ENCODE data around the gene GASK1B.

GRCh38 chr4:158163941-158164767, 8.7 kb downstream of the GASK1B start:
- TF ChIP-seq CTCF (IDR thresholded peaks at IDR 0.05) = no peak
- TF ChIP-seq EP300 (IDR thresholded peaks at IDR 0.05) = no peak
- no peak for TF ChIP-seq POLR2A (IDR thresholded peaks at IDR 0.05)

Measured in ovary (tissue), 3 donors.